Measurements from ENCODE around the gene NFATC1.

NFATC1 gene

GRCh38 chr18:79458917-79459803 lies 63.4 kb downstream of the NFATC1 start:
- TF ChIP-seq CTCF (IDR thresholded peaks at IDR 0.05; ENCODE audit: low read depth, low read length, missing control alignments) = no peak
- H3K4me3 ChIP-seq (ENCODE audit: low read depth, low read length) = no peak overlapping the region
- in situ Hi-C loops (cut with HindIII; ENCODE audit: low sequenced_read_pairs) = no loop called here
- no peak for DNase-seq (ENCODE audit: low read depth)

- H3K4me3 ChIP-seq (ENCODE audit: low read depth, low read length) = no peak overlapping the region
- no peak for TF ChIP-seq CTCF (IDR thresholded peaks at IDR 0.05; ENCODE audit: low read depth, low read length, missing control alignments)
- DNase-seq (ENCODE audit: low read depth) = no peak
- in situ Hi-C loops (cut with HindIII; ENCODE audit: low sequenced_read_pairs) = no loop called here
These were observed 64.3 kb downstream of the NFATC1 start for GRCh38 chr18:79459946-79460480.

- DNase-seq (ENCODE audit: low read depth) = no peak
- no peak overlapping the region for H3K4me3 ChIP-seq (ENCODE audit: low read depth, low read length)
- in situ Hi-C loops (cut with HindIII; ENCODE audit: low sequenced_read_pairs) = no loop called here
- no peak for TF ChIP-seq CTCF (IDR thresholded peaks at IDR 0.05; ENCODE audit: low read depth, low read length, missing control alignments)
These were observed 65.0 kb downstream of the NFATC1 start for GRCh38 chr18:79460481-79461300.

GRCh38 chr18:79461627-79462026 lies 65.9 kb downstream of the NFATC1 start:
- in situ Hi-C loops (cut with HindIII; ENCODE audit: low sequenced_read_pairs) = no loop called here
- H3K4me3 ChIP-seq (ENCODE audit: low read depth, low read length) = no peak overlapping the region
- no peak for TF ChIP-seq CTCF (IDR thresholded peaks at IDR 0.05; ENCODE audit: low read depth, low read length, missing control alignments)
- no peak for DNase-seq (ENCODE audit: low read depth)

GRCh38 chr18:79463424-79463960 lies 67.8 kb downstream of the NFATC1 start:
- TF ChIP-seq CTCF (IDR thresholded peaks at IDR 0.05; ENCODE audit: low read depth, low read length, missing control alignments) = no peak
- no peak overlapping the region for H3K4me3 ChIP-seq (ENCODE audit: low read depth, low read length)
- in situ Hi-C loops (cut with HindIII; ENCODE audit: low sequenced_read_pairs) = no loop called here
- no peak for DNase-seq (ENCODE audit: low read depth)

GRCh38 chr18:79465392-79465991 lies 69.8 kb downstream of the NFATC1 start:
- in situ Hi-C loops (cut with HindIII; ENCODE audit: low sequenced_read_pairs) = loop anchor here (5.0 kb wide), 1 partner anchor 63 kb away; no protein-coding TSS in a partner anchor
- DNase-seq (ENCODE audit: low read depth) = no peak
- TF ChIP-seq CTCF (IDR thresholded peaks at IDR 0.05; ENCODE audit: low read depth, low read length, missing control alignments) = no peak
- H3K4me3 ChIP-seq (ENCODE audit: low read depth, low read length) = no peak overlapping the region

All from astrocyte of the cerebellum (primary cell).